ENCODE data around the gene CHERP. TPM values are rescaled to one million over a fixed set of nuclear protein-coding genes. Genes with fewer than 3 reads are reported as not detected.

CHERP gene
- total and polyA plus RNA-seq, 2 of the 13 experiments (the other 11 are each of a cell fraction or from before 2014, with no cell fraction given), result 4.3 to 5.4 TPM

- TF ChIP-seq ATF7 (IDR thresholded peaks at IDR 0.05) (peak; percentile 82), ATF7 (CRISPR knock-in tag; IDR thresholded peaks at IDR 0.05) (no peak), ZNF282 (IDR thresholded peaks at IDR 0.05; ENCODE audit: partially characterized antibody) (no peak), NFE2L2 (IDR thresholded peaks at IDR 0.05; ENCODE audit: low read length) (no peak), SP140L (CRISPR knock-in tag; IDR thresholded peaks at IDR 0.05; ENCODE audit: borderline replicate concordance) (no peak), ADNP (CRISPR knock-in tag; IDR thresholded peaks at IDR 0.05) (no peak), ZNF354B (CRISPR knock-in tag; IDR thresholded peaks at IDR 0.05) (no peak), SKI (IDR thresholded peaks at IDR 0.05; ENCODE audit: partially characterized antibody) (no peak)
- 93% methylated on average over 16 of the region's 17 CpGs for WGBS (ENCODE audit: low lambda C conversion rate)
- FAIRE-seq (no peak), ATAC-seq (no peak), DNase-seq (ENCODE audit: low spot score) (no peak)
- intact Hi-C loops (cut with micrococcal nuclease; ENCODE audit: unreplicated experiment), result loop anchor here (5.0 kb wide), 1 partner anchor 58 kb away; the partner anchor contains the start of gene MED26
- no peak overlapping the region for H3K9ac ChIP-seq (ENCODE audit: insufficient read depth, low read depth, low read length)
- no peak overlapping the region for H3K4me3 ChIP-seq (replicated peaks in 1 of 3; ENCODE audit: insufficient read depth in 1 of 3, low read depth in 2 of 3, low read length in 3 of 3)
- peaks cover 42% of the 10 kb centered on the region for H3K4me1 ChIP-seq (ENCODE audit: insufficient read depth, low read length)
- H3K27ac ChIP-seq (ENCODE audit: extremely low read length, insufficient read depth, low read length), result no peak overlapping the region
- peaks cover 10 to 34% of the 10 kb centered on the region in 2 experiments; a peak in 4 of 5 replicates for H3K36me3 ChIP-seq (replicated peaks in 1 of 2; ENCODE audit: control insufficient read depth in 1 of 2, insufficient read depth in 2 of 2, low read length in 2 of 2)
- ChIA-PET POLR2A (no interaction called here), CTCF (ENCODE audit: low intra/inter-chr PET ratio, low total read pairs) (no interaction called here)
- no peak overlapping the region for H3K4me2 ChIP-seq (ENCODE audit: low read depth, low read length)
- in situ Hi-C loops (cut with HindIII; ENCODE audit: extremely low pct_ligation_motif_present, low pct_unique_long_range_greater_than_20kb), result loop anchor here (5.0 kb wide), 1 partner anchor 58 kb away; the partner anchor contains the start of gene MED26
- no peak overlapping the region for H2AFZ ChIP-seq (ENCODE audit: low read length)
- no TSS peak for BruUV-seq (replicated peaks)
- no peaks in the 10 kb centered on the region for H4K20me1 ChIP-seq (ENCODE audit: insufficient read depth, low read length)
- no peaks in the 10 kb centered on the region for H3K9me3 ChIP-seq (ENCODE audit: low read length)
- H3K27me3 ChIP-seq (ENCODE audit: control insufficient read depth in 1 of 2, insufficient read depth in 2 of 2, low read length in 2 of 2), result no peaks in the 10 kb centered on the region; a peak in 1 of 5 replicates
- H3K79me2 ChIP-seq (ENCODE audit: insufficient read depth, low read length), result peaks cover 52% of the 10 kb centered on the region
These were observed 27.5 kb upstream of the CHERP start for GRCh38 chr19:16569609-16570320.

GRCh38 chr19:16566702-16567101 lies 24.5 kb upstream of the CHERP start:
- Histone ChIP-seq H4K20me1 (ENCODE audit: insufficient read depth, low read length) (no peaks in the 10 kb centered on the region), H3K4me2 (ENCODE audit: low read depth, low read length) (no peak overlapping the region), H2AFZ (ENCODE audit: low read length) (no peak overlapping the region), H3K27ac (ENCODE audit: extremely low read length, insufficient read depth, low read length) (no peak overlapping the region), H3K79me2 (ENCODE audit: insufficient read depth, low read length) (peaks cover 28% of the 10 kb centered on the region), H3K4me3 (replicated peaks in 1 of 3; ENCODE audit: insufficient read depth in 1 of 3, low read depth in 2 of 3, low read length in 3 of 3) (no peak overlapping the region), H3K36me3 (replicated peaks in 1 of 2; ENCODE audit: control insufficient read depth in 1 of 2, insufficient read depth in 2 of 2, low read length in 2 of 2) (peaks cover 11 to 55% of the 10 kb centered on the region in 2 experiments), H3K4me1 (ENCODE audit: insufficient read depth, low read length) (peaks cover 25% of the 10 kb centered on the region), H3K9ac (ENCODE audit: insufficient read depth, low read depth, low read length) (no peak overlapping the region), H3K27me3 (ENCODE audit: control insufficient read depth in 1 of 2, insufficient read depth in 2 of 2, low read length in 2 of 2) (no peaks in the 10 kb centered on the region), H3K9me3 (ENCODE audit: low read length) (no peaks in the 10 kb centered on the region)
- FAIRE-seq, result no peak
- TF ChIP-seq ZBTB33 (CRISPR knock-in tag; IDR thresholded peaks at IDR 0.05), result no peak
- no peak for TF ChIP-seq HOXA9 (CRISPR knock-in tag; IDR thresholded peaks at IDR 0.05; ENCODE audit: borderline replicate concordance)
- intact Hi-C loops (cut with micrococcal nuclease; ENCODE audit: unreplicated experiment), result no loop called here
- 90% methylated on average over 5 of the region's 5 CpGs for WGBS (ENCODE audit: low lambda C conversion rate)
- no peak for ATAC-seq
- ChIA-PET POLR2A (no interaction called here), CTCF (ENCODE audit: low intra/inter-chr PET ratio, low total read pairs) (no interaction called here)
- no peak for DNase-seq (ENCODE audit: low spot score)
- in situ Hi-C loops (cut with HindIII; ENCODE audit: extremely low pct_ligation_motif_present, low pct_unique_long_range_greater_than_20kb), result no loop called here
- no TSS peak for BruUV-seq (replicated peaks)

Data from HepG2 (cell line).